NCI-H82 (cell line): ENCODE measurements around the gene TOX3.

Experiments
- DNase-seq: peaks from one replicate; lab custom pipeline; 2025; lab: John Stamatoyannopoulos, UW

Gene TOX3

DNA sequence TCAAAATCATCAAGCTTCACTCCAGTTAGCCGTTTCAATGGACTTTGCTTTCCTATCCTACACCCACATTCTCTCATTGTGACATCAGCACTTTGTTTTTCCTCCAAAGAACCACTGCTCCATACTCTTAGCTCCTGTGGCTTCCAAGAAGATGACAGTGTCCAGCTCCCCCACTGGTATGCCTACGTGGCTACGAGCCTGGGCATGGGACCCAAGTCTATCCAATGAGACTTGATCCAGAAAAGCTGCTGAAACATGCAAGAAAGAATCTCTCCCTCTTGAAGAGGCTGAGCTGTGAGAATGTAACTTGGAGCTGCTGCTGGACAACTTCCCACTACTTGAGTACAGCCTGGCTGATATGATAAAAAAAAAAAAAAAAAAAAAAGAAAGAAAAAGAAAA, 9.4 kb downstream of the TOX3 start:
- DNase-seq, result no peak

- no peak for DNase-seq
These were observed 11.9 kb downstream of the TOX3 start for GRCh38 chr16:52535076-52535475.

DNA sequence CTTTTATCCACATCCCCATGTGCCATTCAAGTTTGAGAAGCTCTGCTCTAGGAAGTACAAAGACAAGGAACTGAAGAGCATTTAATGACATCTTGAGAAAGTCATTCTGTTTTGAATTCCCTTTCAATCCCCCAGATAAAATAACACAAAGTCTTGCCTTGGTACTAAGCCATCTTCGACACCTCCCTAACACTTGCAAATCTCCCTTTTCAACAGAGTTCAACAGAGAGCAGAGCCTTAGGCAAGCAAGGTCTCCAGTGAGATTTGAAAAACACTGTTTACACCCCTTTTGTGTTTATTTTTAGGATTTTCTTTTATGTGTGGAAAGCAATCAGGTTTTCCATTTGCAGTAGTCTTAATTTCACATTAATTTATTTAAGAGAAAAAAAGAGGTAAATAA, 13.6 kb downstream of the TOX3 start:
- DNase-seq, result no peak

GRCh38 chr16:52532384-52532783, 14.6 kb downstream of the TOX3 start:
- no peak for DNase-seq

DNA sequence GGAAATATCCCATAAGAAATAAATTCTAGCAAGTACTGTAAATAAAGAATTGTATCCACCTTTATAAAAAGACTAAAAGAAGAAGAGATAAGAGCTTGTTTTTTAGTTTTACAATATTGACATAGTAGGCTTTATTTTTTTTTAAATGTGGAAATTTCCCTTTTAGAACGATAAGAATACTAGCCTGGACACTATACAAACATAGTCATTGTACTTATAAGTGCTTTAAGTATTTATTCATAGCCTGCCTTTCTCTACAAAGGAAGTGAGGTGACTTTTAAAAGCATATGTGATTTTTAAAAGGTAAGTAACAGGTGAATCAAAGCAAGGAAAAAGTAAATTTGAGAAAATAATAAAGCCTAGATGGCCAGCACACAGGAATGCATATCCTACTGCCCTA, 17.7 kb downstream of the TOX3 start:
- DNase-seq, result no peak

GRCh38 chr16:52528393-52529065, 18.4 kb downstream of the TOX3 start:
- peak; percentile 10 for DNase-seq

DNA sequence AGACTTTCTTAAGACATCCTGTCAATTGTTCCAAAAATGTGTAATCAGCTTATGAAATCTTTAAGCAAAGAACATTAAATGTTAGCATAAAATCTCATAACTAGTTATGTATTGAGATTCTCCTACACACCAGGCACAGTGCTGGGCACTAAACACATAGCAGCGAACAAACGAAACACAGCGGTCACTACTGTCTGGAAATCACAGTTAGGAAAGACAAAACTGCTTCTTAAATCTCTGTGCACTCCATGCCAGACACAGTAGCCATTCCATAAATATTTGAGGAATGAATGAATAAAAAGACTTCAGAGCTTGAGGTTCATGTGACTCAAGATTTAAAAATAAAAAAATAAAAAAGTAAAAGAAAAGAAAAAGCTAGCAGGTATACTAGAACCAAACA, 20.1 kb downstream of the TOX3 start:
- DNase-seq, result no peak

DNA sequence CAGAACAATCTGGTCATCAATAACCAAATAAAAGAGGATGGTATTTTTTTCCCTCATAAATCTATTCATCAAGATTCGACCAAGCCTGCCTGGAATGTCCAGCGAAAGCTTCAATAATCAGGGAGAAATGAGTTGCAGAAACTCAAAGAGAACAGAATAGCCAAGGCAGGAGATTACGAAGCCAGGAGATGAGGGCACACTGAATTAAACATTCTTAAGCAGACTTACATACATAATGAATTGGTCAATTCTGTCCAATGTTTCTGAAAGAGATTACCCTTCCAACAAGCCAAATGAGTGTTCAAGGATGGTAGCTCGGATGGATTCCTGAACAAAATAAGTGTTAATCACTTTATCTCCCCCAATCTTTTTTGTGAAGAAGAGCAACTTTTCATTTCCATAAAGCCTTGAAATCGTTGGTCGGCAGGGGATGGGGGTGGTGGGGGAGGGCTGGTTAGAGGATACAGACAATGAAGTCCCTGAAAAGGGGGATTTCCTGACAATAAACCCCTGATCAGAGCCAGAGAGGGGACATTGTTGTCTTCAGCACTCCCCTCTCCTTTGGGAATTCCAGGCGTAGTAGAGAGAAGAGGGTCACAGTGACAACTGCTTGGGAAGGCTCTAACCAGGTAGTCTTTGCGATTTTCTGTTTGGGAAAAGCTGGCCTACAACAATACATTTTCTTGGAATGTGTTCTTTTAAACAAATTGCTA, 20.7 kb downstream of the TOX3 start:
- DNase-seq, result no peak

GRCh38 chr16:52521570-52521969, 25.4 kb downstream of the TOX3 start:
- no peak for DNase-seq

- no peak for DNase-seq
These were observed 28.1 kb downstream of the TOX3 start for GRCh38 chr16:52518884-52519283.

DNA sequence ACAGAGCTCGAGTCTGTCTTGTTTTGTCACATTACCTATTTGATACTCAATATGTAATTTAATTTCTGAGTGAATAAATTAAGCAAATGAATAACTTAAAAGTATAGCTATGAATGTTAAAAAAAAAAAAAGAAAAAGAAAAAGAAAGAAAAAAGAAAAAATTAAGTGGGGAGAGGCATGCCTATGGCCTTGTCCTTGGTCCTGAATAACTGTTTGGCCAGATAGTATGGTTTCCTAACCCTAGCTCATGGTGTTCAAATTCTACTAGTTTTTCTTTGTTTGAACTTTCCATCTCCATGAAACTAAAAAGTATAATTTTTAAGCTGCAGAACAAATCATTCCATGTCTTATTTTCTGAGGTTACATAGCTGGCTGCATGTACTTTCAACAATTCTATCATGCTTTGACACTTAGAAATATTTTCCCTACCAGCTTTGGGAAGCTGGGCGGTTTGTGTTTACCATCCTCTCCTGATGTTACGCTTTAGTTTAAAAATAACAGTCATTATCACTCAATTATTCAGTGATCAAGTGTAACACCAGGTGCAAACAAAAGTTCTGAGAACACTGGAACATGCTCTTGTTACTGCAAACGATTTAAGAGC, 31.8 kb downstream of the TOX3 start:
- DNase-seq, result no peak

DNA sequence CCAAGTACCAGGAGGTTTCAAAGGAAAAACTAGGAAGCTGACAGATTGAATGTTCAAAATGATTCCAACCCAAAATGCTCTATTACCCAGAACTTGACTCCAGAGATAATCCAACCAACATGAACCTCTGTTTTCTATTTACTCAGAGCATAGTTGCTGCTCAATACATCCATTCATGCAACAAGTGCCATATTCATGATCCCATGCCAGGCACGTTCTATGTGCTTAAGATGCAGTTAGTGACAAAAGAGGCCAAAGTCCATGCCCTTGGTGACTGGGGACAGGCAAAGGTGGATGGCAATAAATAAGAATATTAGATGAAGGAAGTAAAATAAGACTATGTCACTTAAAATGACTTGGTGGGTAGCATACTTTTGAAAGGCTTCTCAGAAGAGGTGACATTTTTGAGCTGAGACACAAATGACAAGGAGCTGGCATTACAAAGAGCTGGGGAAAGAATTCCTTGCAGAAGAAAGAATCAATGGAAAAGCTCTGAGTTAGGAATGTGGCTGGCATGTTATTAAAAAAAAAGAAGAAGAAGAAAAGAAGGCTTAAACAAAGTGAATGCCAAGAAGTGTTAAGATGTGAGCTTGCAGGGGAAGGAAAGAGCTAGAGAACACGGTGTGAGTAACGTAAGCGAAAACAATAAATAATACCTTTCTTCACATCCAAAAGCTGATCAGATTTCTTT, 34.5 kb downstream of the TOX3 start:
- DNase-seq, result no peak

DNA sequence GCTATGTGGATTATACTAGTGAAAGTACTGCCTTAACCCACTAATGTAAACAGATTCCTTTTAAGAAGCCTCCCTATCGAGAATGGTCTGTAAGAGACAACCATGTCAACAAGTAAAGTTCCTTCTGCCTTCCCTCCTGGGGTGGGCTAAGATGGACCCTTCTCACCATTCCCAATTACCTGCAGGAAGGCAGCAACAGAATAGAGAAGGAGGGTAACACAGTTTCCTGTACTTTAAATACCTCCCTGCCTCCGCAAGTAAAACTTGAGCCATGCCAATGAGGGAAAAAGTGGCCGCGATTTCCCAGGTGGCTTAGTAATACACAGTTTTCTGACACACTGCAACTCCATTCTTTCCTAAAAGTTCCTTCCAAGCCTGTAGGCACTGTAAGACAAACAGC, 45.2 kb downstream of the TOX3 start:
- DNase-seq, result no peak

DNA sequence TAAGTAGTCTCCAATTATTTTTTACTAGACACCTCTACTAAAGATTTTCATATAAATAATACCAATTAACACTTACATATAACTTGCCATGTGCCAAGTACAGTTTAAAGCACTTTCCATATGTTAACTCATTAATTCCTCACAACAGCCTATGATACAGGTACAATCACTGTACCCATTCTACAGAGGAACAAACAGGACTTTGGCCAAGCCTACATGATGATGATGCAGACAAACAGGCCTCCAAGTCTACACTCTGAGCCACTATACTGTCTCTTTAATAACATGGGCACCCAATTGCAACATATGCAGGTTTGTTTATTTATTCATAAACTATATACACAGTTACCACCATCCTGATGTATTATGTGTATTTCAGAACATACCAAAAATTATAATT, 46.0 kb downstream of the TOX3 start:
- no peak for DNase-seq

DNA sequence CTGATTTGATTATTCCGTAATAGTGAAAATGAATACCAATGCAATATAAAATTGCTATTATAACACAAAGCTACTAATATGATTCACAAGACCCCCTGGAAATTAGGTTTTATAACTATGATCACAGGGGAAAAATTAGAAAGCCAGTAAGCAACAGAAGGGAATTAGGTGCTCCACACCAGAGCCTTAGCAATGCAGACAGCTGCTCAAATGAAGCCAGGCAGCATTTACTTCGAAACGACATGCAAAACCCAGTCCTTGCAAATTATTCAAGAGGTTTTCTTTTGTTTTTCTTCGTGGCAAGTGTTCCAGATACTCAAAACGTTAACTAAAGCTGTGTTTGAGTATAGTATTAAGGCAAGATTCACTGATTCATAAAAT, 47.9 kb downstream of the TOX3 start:
- DNase-seq, result peak; percentile 19

- DNase-seq, result peak; percentile 17
These were observed 48.4 kb downstream of the TOX3 start for GRCh38 chr16:52498328-52499059.

DNA sequence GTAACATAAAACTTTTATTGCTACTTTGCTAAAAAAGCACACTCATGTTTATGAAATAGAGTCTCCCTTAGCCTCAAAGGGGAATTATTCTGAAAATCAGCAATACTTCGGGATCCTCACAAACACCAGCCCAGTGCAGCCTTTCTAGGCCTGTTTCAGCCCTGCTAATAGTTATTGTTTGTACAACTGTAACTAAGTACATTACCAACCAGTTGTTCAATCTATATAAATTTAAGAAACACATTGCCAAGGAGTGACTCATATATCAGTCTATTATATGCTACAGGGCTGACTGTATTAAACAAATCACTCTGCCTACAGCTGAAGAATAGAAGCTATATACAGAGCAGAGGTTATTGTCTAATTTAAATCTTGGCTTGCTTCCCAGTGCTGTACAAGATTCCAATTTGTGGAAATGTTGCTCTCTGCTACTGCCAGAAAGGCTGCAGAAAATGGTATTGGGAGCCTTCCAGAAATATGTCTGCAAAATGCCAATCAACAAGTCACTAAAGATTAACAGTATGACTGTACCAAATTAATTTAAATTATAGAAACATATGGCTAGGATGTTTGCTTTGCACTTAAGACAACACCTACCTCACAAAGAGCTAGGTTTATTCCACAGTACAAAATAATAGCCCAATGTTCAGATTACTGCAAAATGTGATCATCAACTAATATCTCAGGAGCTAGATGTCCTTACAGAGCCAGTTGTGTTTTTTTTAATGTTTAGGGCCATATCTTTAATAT, 49.7 kb downstream of the TOX3 start:
- DNase-seq, result peak; percentile 11

DNA sequence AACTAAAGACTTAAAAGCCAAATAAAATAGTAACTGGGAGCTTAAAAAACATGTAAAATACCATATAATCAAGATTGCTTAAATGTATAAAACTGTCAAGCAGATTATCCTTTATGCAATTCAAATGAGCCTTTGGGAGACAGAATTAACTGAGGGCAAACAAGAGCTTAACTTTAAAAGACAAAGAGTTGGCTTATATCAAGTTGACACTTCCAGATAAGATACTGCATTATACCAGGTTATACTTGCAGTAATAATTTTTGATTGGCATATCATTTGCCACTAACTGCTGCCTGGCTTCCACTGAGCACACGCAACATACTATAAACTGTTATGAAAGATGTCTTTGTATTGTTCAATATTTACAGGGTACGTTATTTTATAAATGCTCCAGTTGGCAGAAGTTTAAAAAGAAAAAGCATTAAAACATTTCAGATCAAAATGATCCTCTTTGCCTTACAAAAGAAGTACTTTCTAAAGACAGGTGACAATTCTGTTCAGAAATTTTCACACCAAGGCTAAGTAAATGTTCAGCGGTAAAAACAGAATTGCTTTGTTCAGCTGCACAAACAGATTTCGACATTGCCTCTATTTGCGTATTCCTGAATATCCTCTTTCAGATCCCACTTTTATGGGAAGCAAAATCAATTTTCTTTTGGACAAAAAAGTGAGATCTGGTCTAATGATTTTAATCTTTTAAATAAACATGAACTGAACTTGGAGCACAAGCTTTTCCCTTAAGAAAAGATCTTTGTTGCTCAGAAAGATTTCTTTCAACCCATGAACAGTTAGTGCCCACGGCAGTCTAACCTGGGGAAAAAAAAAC, 50.7 kb downstream of the TOX3 start:
- DNase-seq, result peak; percentile 2

- no peak for DNase-seq
These were observed 52.3 kb downstream of the TOX3 start for GRCh38 chr16:52494621-52495020.

DNA sequence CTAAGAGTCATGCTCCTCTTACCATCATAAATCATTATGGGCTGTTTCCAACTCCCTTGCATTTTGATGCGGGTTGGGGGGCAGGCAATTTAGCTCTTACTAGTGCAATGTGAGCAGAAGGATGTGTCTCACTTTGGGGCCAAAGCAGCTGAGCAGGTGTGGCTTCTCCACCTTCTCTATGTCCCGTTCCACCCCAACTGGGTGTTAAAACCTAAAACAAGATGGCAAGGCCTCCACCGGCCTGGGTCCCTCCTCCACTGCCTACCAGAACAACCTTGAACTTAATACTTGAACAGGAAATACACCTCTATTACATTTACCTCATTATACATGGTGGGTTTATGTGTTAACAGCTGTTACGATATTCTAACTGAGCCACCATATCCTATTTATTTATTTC, 52.8 kb downstream of the TOX3 start:
- DNase-seq, result no peak
